OCI-LY1 (cell line): ENCODE data around the gene LTN1.
"Not testable (repeated sequence)": the region's sequence is repeated elsewhere in the genome, so short reads cannot be mapped to it uniquely, and the experiment has no call there.

Experiments
- EZH2 ChIP-seq: fragments of 200-600 bp; sonication (generic), shearing (Covaris generic); IDR thresholded peaks from 2 replicates; pipeline ENCODE4 v1.8.0; 2017; ENCODE audit warnings: borderline replicate concordance, mixed run types, mild to moderate bottlenecking, antibody characterized with exemption, low read length, moderate library complexity, mixed read lengths
- TF ChIP-seq, protein P1 (sequence below): fragments of 200-600 bp; sonication (generic), shearing (Covaris generic); IDR thresholded peaks from 2 replicates; pipeline ENCODE4 v1.5.1; 2017; ENCODE audit warnings: mild to moderate bottlenecking, antibody characterized with exemption, low read length, moderate library complexity, mixed read lengths

DNA sequence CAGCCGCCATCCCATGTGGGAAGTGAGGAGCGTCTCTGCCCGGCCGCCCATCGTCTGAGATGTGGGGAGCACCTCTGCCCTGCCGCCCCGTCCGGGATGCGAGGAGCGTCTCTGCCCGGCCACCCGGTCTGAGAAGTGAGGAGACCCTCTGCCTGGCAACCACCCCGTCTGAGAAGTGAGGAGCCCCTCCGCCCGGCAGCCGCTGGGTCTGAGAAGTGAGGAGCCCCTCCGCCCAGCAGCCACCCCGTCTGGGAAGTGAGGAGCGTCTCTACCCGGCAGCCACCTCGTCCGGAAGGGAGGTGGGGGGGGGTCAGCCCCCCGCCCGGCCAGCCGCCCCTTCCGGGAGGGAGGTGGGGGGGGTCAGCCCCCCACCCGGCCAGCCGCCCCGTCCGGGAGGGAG is 18.6 kb upstream of the LTN1 start:
- TF ChIP-seq, protein P1, sequence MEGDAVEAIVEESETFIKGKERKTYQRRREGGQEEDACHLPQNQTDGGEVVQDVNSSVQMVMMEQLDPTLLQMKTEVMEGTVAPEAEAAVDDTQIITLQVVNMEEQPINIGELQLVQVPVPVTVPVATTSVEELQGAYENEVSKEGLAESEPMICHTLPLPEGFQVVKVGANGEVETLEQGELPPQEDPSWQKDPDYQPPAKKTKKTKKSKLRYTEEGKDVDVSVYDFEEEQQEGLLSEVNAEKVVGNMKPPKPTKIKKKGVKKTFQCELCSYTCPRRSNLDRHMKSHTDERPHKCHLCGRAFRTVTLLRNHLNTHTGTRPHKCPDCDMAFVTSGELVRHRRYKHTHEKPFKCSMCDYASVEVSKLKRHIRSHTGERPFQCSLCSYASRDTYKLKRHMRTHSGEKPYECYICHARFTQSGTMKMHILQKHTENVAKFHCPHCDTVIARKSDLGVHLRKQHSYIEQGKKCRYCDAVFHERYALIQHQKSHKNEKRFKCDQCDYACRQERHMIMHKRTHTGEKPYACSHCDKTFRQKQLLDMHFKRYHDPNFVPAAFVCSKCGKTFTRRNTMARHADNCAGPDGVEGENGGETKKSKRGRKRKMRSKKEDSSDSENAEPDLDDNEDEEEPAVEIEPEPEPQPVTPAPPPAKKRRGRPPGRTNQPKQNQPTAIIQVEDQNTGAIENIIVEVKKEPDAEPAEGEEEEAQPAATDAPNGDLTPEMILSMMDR, result not testable (repeated sequence)
- TF ChIP-seq EZH2, result not testable (repeated sequence)
